ENCODE measurements around the gene MLF2. TPM values are rescaled to one million over a fixed set of nuclear protein-coding genes. Genes with fewer than 3 reads are reported as not detected.

MLF2 gene
- total and polyA plus RNA-seq, 9 of the 15 experiments (the other 6 are each of a cell fraction or from before 2014, with no cell fraction given): 11.4 to 190 (median 139) TPM

- TF ChIP-seq CGGBP1 (CRISPR knock-in tag; IDR thresholded peaks at IDR 0.05): no peak
- TF ChIP-seq JUNB (CRISPR knock-in tag; conservative IDR thresholded peaks at IDR 0.05): no peak
- TF ChIP-seq SMAD3 (CRISPR knock-in tag; conservative IDR thresholded peaks at IDR 0.05): no peak
- TF ChIP-seq MCM7 (IDR thresholded peaks at IDR 0.05): no peak
- no peak for TF ChIP-seq TARDBP (IDR thresholded peaks at IDR 0.05)
- no peak for TF ChIP-seq ELF4 (CRISPR knock-in tag; IDR thresholded peaks at IDR 0.05)
- no peak for TF ChIP-seq THAP12 (CRISPR knock-in tag; IDR thresholded peaks at IDR 0.05)
- no peak for TF ChIP-seq RBM39 (optimal IDR thresholded peaks at IDR 0.05; ENCODE audit: low read depth, low read length)
- TF ChIP-seq ZNF407 (IDR thresholded peaks at IDR 0.05; ENCODE audit: low read depth): no peak
- no peak for TF ChIP-seq ZNF347 (CRISPR knock-in tag; IDR thresholded peaks at IDR 0.05; ENCODE audit: low read depth)
- TF ChIP-seq STAT6 (CRISPR knock-in tag; IDR thresholded peaks at IDR 0.05): no peak
- no peak for TF ChIP-seq ZNF311 (CRISPR knock-in tag; IDR thresholded peaks at IDR 0.05)
- no peak for TF ChIP-seq BCL6 (CRISPR knock-in tag; IDR thresholded peaks at IDR 0.05)
- TF ChIP-seq ZNF23 (CRISPR knock-in tag; IDR thresholded peaks at IDR 0.05): no peak
These were observed at the start of gene MLF2 (continued) for GRCh38 chr12:6752921-6753771.

All from K562 (cell line).